Fibroblast of villous mesenchyme (primary cell): ENCODE measurements around the gene FPGT. TPM values are rescaled to one million over a fixed set of nuclear protein-coding genes. Genes with fewer than 3 reads are reported as not detected.
"Not testable (repeated sequence)": the region's sequence is repeated elsewhere in the genome, so short reads cannot be mapped to it uniquely, and the experiment has no call there.

Experiments used
- DNase-seq: peaks from one replicate; pipeline ENCODE4 v3.0.0-alpha.2; 2010; ENCODE audit warnings: low read depth
- H3K4me3 ChIP-seq: 2 replicates; pipeline ENCODE4 v1.5.1; 2011; ENCODE audit warnings: low read depth, mild to moderate bottlenecking, low read length
- total RNA-seq: library from RNA; depleted of rRNA; stranded (reverse); fragments of >200 nt; gene quantifications from 2 replicates; pipeline ENCODE4 v1.2.3, GENCODE V29; 2012
- TF ChIP-seq, protein P1 (sequence below): IDR thresholded peaks from 2 replicates; pipeline ENCODE4 v1.5.1; 2012; ENCODE audit warnings: low read depth, mild to moderate bottlenecking, low read length; ENCODE audit not compliant: insufficient read depth

FPGT gene
- 8.1 and 18.1 TPM in 2 replicates for total RNA-seq

DNA sequence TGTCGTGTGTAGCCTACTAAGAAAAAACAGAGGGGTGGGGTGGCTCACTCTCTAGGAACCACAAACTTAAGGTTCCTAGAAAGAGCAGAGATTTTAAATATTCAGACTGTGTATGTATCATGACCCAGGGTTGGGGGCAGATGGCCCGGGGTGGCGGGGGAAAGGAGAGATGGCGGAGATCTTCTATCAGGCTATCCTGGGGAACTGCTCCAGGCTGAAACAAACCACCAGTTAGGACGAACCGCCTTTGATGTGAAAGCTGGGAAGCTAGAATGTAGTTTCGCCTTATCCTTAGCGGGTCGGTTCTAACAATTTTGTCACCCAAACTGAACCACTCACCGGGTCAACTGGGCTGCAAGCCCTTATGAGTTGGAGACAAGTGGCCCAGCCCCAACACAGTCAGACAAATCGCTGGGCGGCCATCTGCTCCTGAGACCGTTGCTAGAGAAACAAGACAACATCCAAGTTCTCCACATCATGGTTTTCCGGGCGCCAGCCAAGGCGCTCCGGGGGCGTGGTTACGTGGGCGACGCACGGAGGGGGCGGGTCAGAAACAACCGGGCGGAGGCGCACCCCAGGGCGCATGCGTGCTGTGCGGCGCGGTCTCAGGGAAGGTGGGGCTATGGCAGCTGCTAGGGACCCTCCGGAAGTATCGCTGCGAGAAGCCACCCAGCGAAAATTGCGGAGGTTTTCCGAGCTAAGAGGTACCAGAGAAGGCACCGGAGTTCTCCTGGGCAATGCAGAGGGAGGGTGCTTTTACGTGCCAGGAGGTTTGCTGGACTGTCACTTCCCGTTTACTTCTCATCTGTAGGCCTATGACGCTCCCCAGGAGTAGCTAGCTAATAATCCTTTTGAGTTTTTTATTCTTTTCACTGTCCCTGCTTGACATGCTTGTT lies at the start of gene FPGT, which contains the start of gene LRRIQ3:
FPGT (plus strand) TSS at position 586 of the 896 bp plus-strand sequence; CDS start at position 623, 37 bp downstream.
LRRIQ3 (minus strand) TSS at position 520 of the 896 bp plus-strand sequence. CDS start 14,492 bp downstream, outside the sequence.
- TF ChIP-seq, protein P1, sequence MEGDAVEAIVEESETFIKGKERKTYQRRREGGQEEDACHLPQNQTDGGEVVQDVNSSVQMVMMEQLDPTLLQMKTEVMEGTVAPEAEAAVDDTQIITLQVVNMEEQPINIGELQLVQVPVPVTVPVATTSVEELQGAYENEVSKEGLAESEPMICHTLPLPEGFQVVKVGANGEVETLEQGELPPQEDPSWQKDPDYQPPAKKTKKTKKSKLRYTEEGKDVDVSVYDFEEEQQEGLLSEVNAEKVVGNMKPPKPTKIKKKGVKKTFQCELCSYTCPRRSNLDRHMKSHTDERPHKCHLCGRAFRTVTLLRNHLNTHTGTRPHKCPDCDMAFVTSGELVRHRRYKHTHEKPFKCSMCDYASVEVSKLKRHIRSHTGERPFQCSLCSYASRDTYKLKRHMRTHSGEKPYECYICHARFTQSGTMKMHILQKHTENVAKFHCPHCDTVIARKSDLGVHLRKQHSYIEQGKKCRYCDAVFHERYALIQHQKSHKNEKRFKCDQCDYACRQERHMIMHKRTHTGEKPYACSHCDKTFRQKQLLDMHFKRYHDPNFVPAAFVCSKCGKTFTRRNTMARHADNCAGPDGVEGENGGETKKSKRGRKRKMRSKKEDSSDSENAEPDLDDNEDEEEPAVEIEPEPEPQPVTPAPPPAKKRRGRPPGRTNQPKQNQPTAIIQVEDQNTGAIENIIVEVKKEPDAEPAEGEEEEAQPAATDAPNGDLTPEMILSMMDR, result no peak
- DNase-seq, result peak; percentile 95
- peak within 1 kb of the TSS; percentile 93 for H3K4me3 ChIP-seq

DNA sequence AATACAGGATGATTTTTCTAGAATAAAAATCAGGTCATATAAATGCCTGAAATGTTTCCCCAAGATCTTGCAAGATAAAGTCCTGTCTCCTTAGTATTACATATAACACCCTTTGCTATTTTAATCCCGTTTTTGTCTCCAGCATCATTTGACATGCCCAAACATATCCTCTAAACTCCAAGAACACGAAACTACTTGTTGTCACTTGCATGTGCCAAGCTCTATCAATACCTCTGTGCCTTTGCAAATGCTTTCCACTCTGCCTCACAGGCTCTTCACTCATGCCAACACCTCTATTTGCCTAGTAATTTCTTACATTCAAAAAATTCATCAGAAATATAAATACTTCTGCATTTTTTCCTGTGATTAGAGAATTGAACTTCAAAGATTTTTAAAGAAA lies 38.0 kb upstream of the FPGT start:
- no peak for DNase-seq
- TF ChIP-seq, protein P1, result no peak
- H3K4me3 ChIP-seq, result no peak overlapping the region

DNA sequence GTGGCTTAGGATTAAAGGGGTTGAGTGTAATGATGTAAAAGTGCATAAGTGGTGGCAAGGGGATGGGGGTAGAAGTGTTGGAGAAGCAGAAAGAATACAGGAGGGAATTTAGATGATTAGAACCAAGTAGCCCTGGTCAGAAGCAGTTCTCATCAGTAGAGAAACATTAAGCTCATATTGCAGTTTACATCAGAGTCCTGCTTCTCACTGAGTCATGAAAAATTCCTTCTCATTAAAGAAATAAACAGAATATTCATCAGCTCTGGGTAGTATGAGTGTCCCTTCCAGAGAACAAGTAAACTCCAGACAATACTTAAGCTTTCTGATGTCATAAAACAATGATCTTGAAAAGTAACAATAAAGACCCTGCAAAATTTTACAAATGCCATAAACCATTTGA lies 36.5 kb upstream of the FPGT start:
- DNase-seq, result peak; percentile 0
- TF ChIP-seq, protein P1, result no peak
- H3K4me3 ChIP-seq, result no peak overlapping the region

DNA sequence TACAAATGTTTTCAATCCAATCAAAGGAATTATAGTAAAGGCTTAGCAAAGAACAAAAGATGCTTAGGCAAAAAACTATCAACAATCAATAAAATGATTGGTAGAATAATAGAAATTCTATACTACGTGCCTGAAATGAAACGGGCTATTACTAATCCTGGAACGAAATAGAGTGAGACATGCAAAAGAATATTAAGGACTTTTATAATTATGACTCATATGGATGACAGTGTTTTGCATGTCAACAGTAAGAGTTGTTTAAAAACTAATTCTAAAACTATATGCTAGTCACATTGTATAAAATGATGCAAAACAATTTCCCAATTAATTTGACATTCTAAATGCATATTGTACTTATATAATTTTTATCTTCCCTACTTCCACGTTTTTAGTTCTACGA lies 35.7 kb upstream of the FPGT start:
- TF ChIP-seq, protein P1, result no peak
- no peak overlapping the region for H3K4me3 ChIP-seq
- no peak for DNase-seq

DNA sequence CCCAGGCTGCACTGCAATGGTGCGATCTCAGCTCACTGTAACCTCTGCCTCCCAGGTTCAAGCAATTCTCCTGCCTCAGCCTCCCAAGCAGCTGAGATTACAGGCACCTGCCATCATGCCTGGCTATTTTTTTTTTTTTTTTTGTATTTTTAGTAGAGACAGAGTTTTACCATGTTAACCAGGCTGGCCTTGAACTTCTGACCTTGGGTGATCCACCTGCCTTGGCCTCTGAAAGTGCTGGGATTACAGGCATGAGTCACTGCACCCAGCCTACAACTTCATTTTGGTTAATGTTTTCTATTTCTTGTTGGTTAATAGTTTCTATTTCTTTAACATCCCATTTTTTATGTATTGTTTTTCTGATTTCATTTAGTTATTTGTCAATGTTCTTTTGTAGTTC lies 23.6 kb upstream of the FPGT start:
- not testable (repeated sequence) for DNase-seq, H3K4me3 ChIP-seq

DNA sequence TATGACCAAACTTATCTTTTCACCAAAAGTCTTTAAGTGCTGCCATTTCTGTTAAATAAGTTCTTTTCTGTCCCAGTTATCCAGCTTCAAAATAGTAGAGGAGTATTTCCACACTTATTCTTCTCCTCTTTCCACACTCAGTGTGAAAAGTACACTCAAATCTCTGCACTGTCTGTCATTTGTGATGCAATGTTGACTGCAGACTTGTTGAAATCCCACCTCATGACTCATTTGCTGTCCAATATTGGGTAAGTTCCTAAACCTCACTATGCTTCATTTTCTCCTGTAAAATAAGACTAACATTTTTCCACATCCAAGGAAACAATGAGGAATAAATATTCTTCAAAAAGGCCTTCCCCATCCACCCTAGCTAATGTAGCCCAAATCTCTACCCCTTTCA lies 17.6 kb upstream of the FPGT start:
- TF ChIP-seq, protein P1, result no peak
- peak; percentile 10 for DNase-seq

DNA sequence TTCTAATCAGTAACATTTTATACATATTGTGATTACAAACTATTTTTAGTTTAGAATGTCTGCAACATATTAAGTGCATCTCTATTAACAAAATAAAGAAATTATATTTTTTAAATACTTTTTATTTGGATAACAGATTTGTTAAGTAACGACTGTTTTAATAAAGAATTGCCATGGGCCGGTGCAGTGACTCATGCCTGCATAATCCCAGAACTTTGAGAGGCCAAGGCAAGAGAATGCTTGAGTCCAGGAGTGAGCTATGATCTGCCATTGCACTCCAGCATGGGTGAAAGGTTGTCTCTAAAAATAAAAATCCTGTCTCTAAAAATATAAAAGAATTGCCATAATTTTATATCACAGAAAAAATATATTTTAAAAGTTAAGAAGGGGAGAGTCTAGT lies 4.1 kb upstream of the FPGT start:
- TF ChIP-seq, protein P1, result no peak
- H3K4me3 ChIP-seq, result no peak overlapping the region
- peak; percentile 11 for DNase-seq

More for the DNA sequence above, 17.6 kb upstream of the FPGT start:
- H3K4me3 ChIP-seq, result no peak overlapping the region
